CD4-positive, alpha-beta memory T cell (primary cell): ENCODE data around the gene AP3D1. TPM values are rescaled to one million over a fixed set of nuclear protein-coding genes. Genes with fewer than 3 reads are reported as not detected.

Experiments
- CTCF ChIA-PET: fragments of 350-600 bp; sonication (Branson Sonifier 250); formaldehyde crosslinking; loops from one replicate; lab custom pipeline; 2021; ENCODE audit warnings: inconsistent platforms; ENCODE audit not compliant: partially characterized antibody; lab: Charles Lee
- POLR2A ChIA-PET: fragments of 350-600 bp; sonication (Branson Sonifier 250); formaldehyde crosslinking; loops from one replicate; lab custom pipeline; 2021; ENCODE audit not compliant: partially characterized antibody; lab: Charles Lee
- DNase-seq, 5 donors: peaks; one replicate each; pipeline versions ENCODE4 v3.0.0 to v3.0.0-alpha.2; 2020 to 2022; ENCODE audit warnings: mixed read lengths in 1 of 5
- H3K27ac ChIP-seq: one replicate; pipeline ENCODE4 v1.7.0; 2013; ENCODE audit warnings: low read depth, low read length
- H3K27me3 ChIP-seq: 2 replicates; pipeline ENCODE4 v1.7.0; 2013; ENCODE audit warnings: mild to moderate bottlenecking, low read length, moderate library complexity; ENCODE audit not compliant: insufficient read depth
- H3K36me3 ChIP-seq: 2 replicates; pipeline ENCODE4 v1.7.0; 2013; ENCODE audit warnings: mild to moderate bottlenecking, low read length, moderate library complexity; ENCODE audit not compliant: insufficient read depth
- H3K4me1 ChIP-seq: 2 replicates; pipeline ENCODE4 v1.7.0; 2013; ENCODE audit warnings: mild to moderate bottlenecking, low read length, moderate library complexity; ENCODE audit not compliant: insufficient read depth
- H3K4me3 ChIP-seq, 2 donors: one replicate each; pipeline ENCODE4 v1.7.0; 2013; ENCODE audit warnings: low read length in 2 of 2, mild to moderate bottlenecking in 1 of 2
- H3K9me3 ChIP-seq, 2 donors: one replicate each; pipeline ENCODE4 v1.7.0; 2013; ENCODE audit warnings: low read length in 2 of 2, control low read depth in 1 of 2; ENCODE audit not compliant: control insufficient read depth in 1 of 2
- H3K27ac Mint-ChIP-seq, 7 donors: one replicate each; pipeline ENCODE4 v1.8.0; 2020 to 2021; ENCODE audit warnings: mixed read lengths in 7 of 7, mild to moderate bottlenecking in 6 of 7, inconsistent platforms in 3 of 7, moderate library complexity in 3 of 7
- H3K27me3 Mint-ChIP-seq, 2 donors: one replicate each; pipeline ENCODE4 v1.8.0; 2020 to 2021; ENCODE audit warnings: mixed read lengths in 2 of 2
- H3K36me3 Mint-ChIP-seq, 2 donors: one replicate each; pipeline ENCODE4 v1.8.0; 2020 to 2021; ENCODE audit warnings: mixed read lengths in 2 of 2, inconsistent platforms in 1 of 2, mild to moderate bottlenecking in 1 of 2
- H3K4me1 Mint-ChIP-seq, 4 donors: one replicate each; pipeline ENCODE4 v1.8.0; 2020 to 2021; ENCODE audit warnings: mixed read lengths in 4 of 4, mild to moderate bottlenecking in 1 of 4
- H3K4me3 Mint-ChIP-seq, 8 donors: one replicate each; pipeline ENCODE4 v1.8.0; 2020 to 2021; ENCODE audit warnings: mixed read lengths in 8 of 8, mild to moderate bottlenecking in 7 of 8, moderate library complexity in 6 of 8, inconsistent platforms in 3 of 8
- H3K9me3 Mint-ChIP-seq, 8 donors: one replicate each; pipeline ENCODE4 v1.8.0; 2020 to 2021; ENCODE audit warnings: mixed read lengths in 8 of 8, mild to moderate bottlenecking in 5 of 8, inconsistent platforms in 3 of 8, moderate library complexity in 1 of 8
- intact Hi-C: fragments of 100-400 bp; cut with micrococcal nuclease; formaldehyde crosslinking; loops from one replicate; pipeline ENCODE4 v1.15.1; 2023
- polyA plus RNA-seq, 2 donors: library from polyadenylated mRNA; unstranded; fragments of 300-500 nt; fragmentation: Illumina TruSeq; gene quantifications; one replicate each; pipeline ENCODE4 v1.2.3, GENCODE V29; 2021
- total RNA-seq, 2 experiments: library from RNA; stranded (reverse); gene quantifications; one replicate each; pipeline ENCODE4 v1.2.3, GENCODE V29; 2021

Gene AP3D1
- total and polyA plus RNA-seq, 4 experiments from 2014 or later = 6.7 to 87.2 (median 69.8) TPM

GRCh38 chr19:2195914-2196313 is 44.5 kb upstream of the AP3D1 start:
- H3K36me3 Mint-ChIP-seq = peaks cover 14 to 27% of the 10 kb centered on the region in 2 donors
- CTCF ChIA-PET = no interaction called here
- Histone ChIP-seq H3K4me1 (no peaks in the 10 kb centered on the region), H3K4me3 (no peak overlapping the region), H3K9me3 (no peaks in the 10 kb centered on the region), H3K27ac (no peak overlapping the region), H3K27me3 (no peaks in the 10 kb centered on the region), H3K36me3 (peaks cover 13% of the 10 kb centered on the region)
- H3K4me1 Mint-ChIP-seq = peaks cover 0 to 12% (median 0%) of the 10 kb centered on the region in 4 donors
- H3K27me3 Mint-ChIP-seq = no peaks in the 10 kb centered on the region
- DNase-seq = no peak
- intact Hi-C loops = no loop called here
- H3K27ac Mint-ChIP-seq = no peak overlapping the region
- POLR2A ChIA-PET = no interaction called here
- no peaks in the 10 kb centered on the region for H3K9me3 Mint-ChIP-seq
- H3K4me3 Mint-ChIP-seq = no peak overlapping the region

- no peak for DNase-seq
- intact Hi-C loops = no loop called here
- peaks cover 0 to 12% (median 0%) of the 10 kb centered on the region in 4 donors for H3K4me1 Mint-ChIP-seq
- peaks cover 14 to 27% of the 10 kb centered on the region in 2 donors for H3K36me3 Mint-ChIP-seq
- no peaks in the 10 kb centered on the region for H3K4me1 ChIP-seq
- H3K27ac ChIP-seq = no peak overlapping the region
- no peaks in the 10 kb centered on the region for H3K9me3 ChIP-seq
- no peak overlapping the region for H3K27ac Mint-ChIP-seq
- POLR2A ChIA-PET = no interaction called here
- no peak overlapping the region for H3K4me3 ChIP-seq
- CTCF ChIA-PET = no interaction called here
- no peaks in the 10 kb centered on the region for H3K27me3 Mint-ChIP-seq
- no peak overlapping the region for H3K4me3 Mint-ChIP-seq
- no peaks in the 10 kb centered on the region for H3K9me3 Mint-ChIP-seq
- H3K36me3 ChIP-seq = peaks cover 15% of the 10 kb centered on the region
- no peaks in the 10 kb centered on the region for H3K27me3 ChIP-seq
Measured at GRCh38 chr19:2195361-2195760, 44.0 kb upstream of the AP3D1 start.

DNA sequence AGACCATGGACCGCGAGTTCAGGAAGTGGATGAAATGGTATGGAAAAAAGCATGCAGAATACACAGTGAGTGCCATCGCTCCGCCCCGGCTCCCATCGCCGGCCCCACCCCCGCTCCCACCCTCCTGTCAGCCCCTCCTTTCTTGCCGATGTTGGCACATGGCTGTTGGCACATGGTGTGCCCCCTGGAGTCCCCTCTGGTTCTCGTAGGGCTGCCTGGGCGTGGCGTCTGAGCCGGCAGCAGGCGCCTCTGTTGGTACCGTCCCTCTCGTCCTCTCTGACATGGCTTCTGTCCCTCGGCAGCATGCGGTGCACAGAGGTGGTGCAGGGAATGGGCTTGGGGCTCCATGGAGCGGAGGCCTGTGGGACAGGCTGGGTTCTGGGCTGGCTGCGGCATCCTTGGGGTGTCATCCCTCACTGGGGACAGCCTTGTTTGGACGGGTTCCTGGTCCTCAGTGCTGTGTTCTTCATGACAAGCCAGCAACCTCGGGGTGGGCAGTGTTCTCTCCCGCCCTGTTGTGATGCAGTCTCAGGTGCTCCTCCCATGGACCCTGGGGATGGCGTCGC is 43.2 kb upstream of the AP3D1 start:
- DNase-seq = no peak
- CTCF ChIA-PET = no interaction called here
- Histone ChIP-seq H3K27ac (no peak overlapping the region), H3K4me1 (no peaks in the 10 kb centered on the region), H3K9me3 (no peaks in the 10 kb centered on the region), H3K36me3 (peaks cover 17% of the 10 kb centered on the region), H3K4me3 (no peak overlapping the region), H3K27me3 (no peaks in the 10 kb centered on the region)
- Mint-ChIP-seq H3K27ac (no peak overlapping the region), H3K27me3 (no peaks in the 10 kb centered on the region), H3K4me1 (peaks cover 0 to 12% (median 0%) of the 10 kb centered on the region in 4 donors), H3K9me3 (no peaks in the 10 kb centered on the region), H3K4me3 (no peak overlapping the region), H3K36me3 (peaks cover 14 to 27% of the 10 kb centered on the region in 2 donors)
- intact Hi-C loops = no loop called here
- POLR2A ChIA-PET = no interaction called here

DNA sequence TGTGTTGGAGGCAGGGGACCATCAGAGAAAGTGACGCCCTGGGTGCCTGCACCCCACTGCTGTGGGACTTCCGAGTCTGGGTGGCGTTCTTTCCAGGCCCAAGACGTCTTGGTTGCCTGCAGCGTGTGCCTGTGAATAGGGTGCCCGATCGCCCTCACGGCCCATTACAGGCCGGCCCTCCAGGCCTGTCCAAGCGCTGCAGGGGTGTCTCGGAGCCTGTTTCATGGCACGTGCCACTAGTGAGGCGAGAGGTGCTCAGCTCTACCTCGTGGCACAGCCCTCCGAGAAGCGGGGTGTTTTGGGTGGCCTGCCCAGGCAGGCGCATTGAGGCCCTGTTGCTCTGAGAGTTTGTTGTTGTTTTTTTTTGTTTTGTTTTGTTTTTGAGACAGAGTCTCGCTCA is 42.4 kb upstream of the AP3D1 start:
- no peaks in the 10 kb centered on the region for H3K9me3 ChIP-seq
- H3K27me3 ChIP-seq = no peaks in the 10 kb centered on the region
- H3K4me3 ChIP-seq = no peak overlapping the region
- H3K9me3 Mint-ChIP-seq = no peaks in the 10 kb centered on the region
- H3K36me3 Mint-ChIP-seq = peaks cover 14 to 26% of the 10 kb centered on the region in 2 donors
- no peak overlapping the region for H3K27ac Mint-ChIP-seq
- H3K4me3 Mint-ChIP-seq = no peak overlapping the region
- H3K4me1 Mint-ChIP-seq = peaks cover 0 to 8% (median 0%) of the 10 kb centered on the region in 4 donors
- no peaks in the 10 kb centered on the region for H3K4me1 ChIP-seq
- no peak for DNase-seq
- no peaks in the 10 kb centered on the region for H3K27me3 Mint-ChIP-seq
- intact Hi-C loops = no loop called here
- POLR2A ChIA-PET = no interaction called here
- CTCF ChIA-PET = no interaction called here
- peaks cover 25% of the 10 kb centered on the region for H3K36me3 ChIP-seq
- no peak overlapping the region for H3K27ac ChIP-seq

DNA sequence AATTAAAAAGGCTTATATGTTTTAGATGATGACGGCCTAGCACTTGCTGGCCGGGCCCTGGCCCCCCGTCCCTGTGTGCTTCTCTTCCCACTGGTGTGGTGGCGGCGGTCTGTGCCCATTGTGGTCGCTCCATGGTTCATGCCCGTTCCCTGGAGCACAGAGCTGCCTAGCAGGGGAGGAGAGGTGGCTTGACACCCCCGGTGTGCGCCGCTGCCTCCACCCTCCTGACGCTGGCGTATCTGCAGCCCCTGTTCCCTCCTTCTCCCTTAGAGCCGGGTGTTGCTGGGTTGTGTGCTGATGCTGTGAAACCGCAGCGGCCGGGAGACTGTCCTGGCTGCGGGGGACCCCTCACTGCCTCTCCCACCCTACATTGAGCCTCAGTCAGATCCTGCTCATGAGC is 41.5 kb upstream of the AP3D1 start:
- DNase-seq = no peak
- intact Hi-C loops = no loop called here
- no peak overlapping the region for H3K4me3 ChIP-seq
- Mint-ChIP-seq H3K36me3 (peaks cover 14 to 25% of the 10 kb centered on the region in 2 donors), H3K27me3 (no peaks in the 10 kb centered on the region), H3K4me1 (peaks cover 0 to 5% (median under 1%) of the 10 kb centered on the region in 4 donors), H3K27ac (peak overlapping the region in 1 of 7 donors; percentile 29), H3K9me3 (no peaks in the 10 kb centered on the region), H3K4me3 (no peak overlapping the region)
- POLR2A ChIA-PET = no interaction called here
- H3K9me3 ChIP-seq = no peaks in the 10 kb centered on the region
- H3K4me1 ChIP-seq = no peaks in the 10 kb centered on the region
- H3K27ac ChIP-seq = no peak overlapping the region
- CTCF ChIA-PET = no interaction called here
- no peaks in the 10 kb centered on the region for H3K27me3 ChIP-seq
- peaks cover 29% of the 10 kb centered on the region for H3K36me3 ChIP-seq

- intact Hi-C loops = no loop called here
- POLR2A ChIA-PET = interaction anchor here (0.7 kb wide), 1 partner anchor 129 kb away, joined by 4 read pairs; no protein-coding TSS in a partner anchor
- H3K4me3 ChIP-seq = no peak overlapping the region
- Mint-ChIP-seq H3K4me1 (peaks cover 0 to 5% (median under 1%) of the 10 kb centered on the region in 4 donors), H3K4me3 (no peak overlapping the region), H3K27me3 (no peaks in the 10 kb centered on the region), H3K36me3 (peaks cover 12 to 29% of the 10 kb centered on the region in 2 donors), H3K9me3 (no peaks in the 10 kb centered on the region), H3K27ac (peak overlapping the region in 2 of 7 donors; percentile 17 to 22)
- DNase-seq = no peak
- H3K36me3 ChIP-seq = peaks cover 29% of the 10 kb centered on the region
- H3K4me1 ChIP-seq = no peaks in the 10 kb centered on the region
- H3K9me3 ChIP-seq = no peaks in the 10 kb centered on the region
- H3K27ac ChIP-seq = no peak overlapping the region
- CTCF ChIA-PET = no interaction called here
- no peaks in the 10 kb centered on the region for H3K27me3 ChIP-seq
Measured at GRCh38 chr19:2191456-2192310, 40.3 kb upstream of the AP3D1 start.

GRCh38 chr19:2190848-2191455 is 39.6 kb upstream of the AP3D1 start:
- no peak overlapping the region for H3K27ac Mint-ChIP-seq
- Histone ChIP-seq H3K4me3 (no peak overlapping the region), H3K27me3 (no peaks in the 10 kb centered on the region), H3K4me1 (no peaks in the 10 kb centered on the region), H3K27ac (no peak overlapping the region), H3K9me3 (no peaks in the 10 kb centered on the region), H3K36me3 (peaks cover 29% of the 10 kb centered on the region)
- intact Hi-C loops = no loop called here
- ChIA-PET POLR2A (interaction anchor here (0.6 kb wide), 1 partner anchor 128 kb away, joined by 3 read pairs; no protein-coding TSS in a partner anchor), CTCF (no interaction called here)
- peaks cover 12 to 31% of the 10 kb centered on the region in 2 donors for H3K36me3 Mint-ChIP-seq
- DNase-seq = no peak
- peaks cover 0 to 5% (median under 1%) of the 10 kb centered on the region in 4 donors for H3K4me1 Mint-ChIP-seq
- no peaks in the 10 kb centered on the region for H3K27me3 Mint-ChIP-seq
- H3K4me3 Mint-ChIP-seq = no peak overlapping the region
- no peaks in the 10 kb centered on the region for H3K9me3 Mint-ChIP-seq
